HepG2 (cell line): ENCODE data around the gene TNFAIP8L1. TPM values are rescaled to one million over a fixed set of nuclear protein-coding genes. Genes with fewer than 3 reads are reported as not detected.

Experiments
- ARNT ChIP-seq: fragments of 450-650 bp; IDR thresholded peaks from 2 replicates; pipeline ENCODE4 v1.6.1; 2017
- ATF7 ChIP-seq, 2 experiments: fragments of 450-650 bp in 1 of 2; sonication (generic) in 1 of 2; formaldehyde crosslinking in 1 of 2; IDR thresholded peaks; 2 replicates each; pipeline versions ENCODE4 v1.4.0 to v1.6.1; 2016 to 2020; ENCODE audit warnings: antibody characterized with exemption in 1 of 2, mild to moderate bottlenecking in 1 of 2, missing genetic modification reagents in 1 of 2
- BRD4 ChIP-seq: sonication (generic); formaldehyde crosslinking; IDR thresholded peaks from 2 replicates; pipeline ENCODE4 v1.4.0; 2020; ENCODE audit warnings: missing genetic modification reagents
- CREB1 ChIP-seq, 2 experiments: fragments of 450-650 bp in 1 of 2; IDR thresholded peaks; 2 replicates each; pipeline ENCODE4 v1.6.1; 2016 to 2017; ENCODE audit warnings: control low read depth in 1 of 2, mild to moderate bottlenecking in 1 of 2, missing compliant biosample characterization in 1 of 2, missing genetic modification characterization in 1 of 2
- HNRNPK ChIP-seq: fragments of 200-400 bp; formaldehyde crosslinking; IDR thresholded peaks from 2 replicates; pipeline ENCODE4 v1.6.1; 2018; ENCODE audit warnings: low read length, low read depth, moderate library complexity, mild to moderate bottlenecking; ENCODE audit not compliant: poor library complexity, severe bottlenecking
- KMT2A ChIP-seq: sonication (generic); formaldehyde crosslinking; IDR thresholded peaks from 2 replicates; pipeline ENCODE4 v1.4.0; 2020; ENCODE audit warnings: missing genetic modification reagents
- MXI1 ChIP-seq: IDR thresholded peaks from 3 replicates; pipeline ENCODE4 v1.6.1; 2012; ENCODE audit warnings: low read depth, low read length, inconsistent platforms, borderline replicate concordance
- NCOR1 ChIP-seq: fragments of 200-600 bp; sonication (generic); IDR thresholded peaks from 2 replicates; pipeline ENCODE4 v1.7.0; 2017; ENCODE audit warnings: antibody characterized with exemption, low read length, borderline replicate concordance
- NR1H2 ChIP-seq: sonication (generic); formaldehyde crosslinking; IDR thresholded peaks from 2 replicates; pipeline ENCODE4 v1.8.1; 2022; ENCODE audit warnings: low read depth, missing genetic modification reagents, borderline replicate concordance
- NR2F2 ChIP-seq: IDR thresholded peaks from 2 replicates; pipeline ENCODE4 v1.6.1; 2012; ENCODE audit warnings: low read depth, inconsistent platforms, borderline replicate concordance
- SAFB2 ChIP-seq: sonication (generic); formaldehyde crosslinking; IDR thresholded peaks from 2 replicates; pipeline ENCODE4 v1.5.1; 2020; ENCODE audit warnings: missing genetic modification reagents, low read depth, mild to moderate bottlenecking, borderline replicate concordance
- SALL2 ChIP-seq: sonication (generic); formaldehyde crosslinking; IDR thresholded peaks from 2 replicates; pipeline ENCODE4 v1.8.1; 2023; ENCODE audit warnings: mild to moderate bottlenecking, missing genetic modification reagents, inconsistent platforms
- SMAD9 ChIP-seq: sonication (generic); formaldehyde crosslinking; IDR thresholded peaks from 2 replicates; pipeline ENCODE4 v1.5.1; 2020; ENCODE audit warnings: mild to moderate bottlenecking, missing genetic modification reagents
- SP4 ChIP-seq: sonication (generic); formaldehyde crosslinking; IDR thresholded peaks from 2 replicates; pipeline ENCODE4 v1.8.1; 2023; ENCODE audit warnings: mild to moderate bottlenecking, missing genetic modification reagents
- SRF ChIP-seq: IDR thresholded peaks from 2 replicates; pipeline ENCODE4 v1.6.1; 2011; ENCODE audit warnings: mild to moderate bottlenecking, low read depth, low read length, moderate library complexity
- TBX2 ChIP-seq: sonication (generic); formaldehyde crosslinking; IDR thresholded peaks from 2 replicates; pipeline ENCODE4 v1.5.0; 2020; ENCODE audit warnings: missing genetic modification reagents, mild to moderate bottlenecking, borderline replicate concordance
- ZFP1 ChIP-seq: IDR thresholded peaks from 2 replicates; pipeline ENCODE4 v1.6.1; 2016
- ZNF136 ChIP-seq: sonication (generic); formaldehyde crosslinking; IDR thresholded peaks from 2 replicates; pipeline ENCODE4 v1.8.1; 2022; ENCODE audit warnings: low read depth, mild to moderate bottlenecking, moderate library complexity, missing genetic modification reagents
- ZNF292 ChIP-seq: sonication (generic); formaldehyde crosslinking; IDR thresholded peaks from 2 replicates; pipeline ENCODE4 v1.8.1; 2022; ENCODE audit warnings: mild to moderate bottlenecking, low read depth, missing genetic modification reagents, borderline replicate concordance
- ZNF451 ChIP-seq: sonication (generic); formaldehyde crosslinking; IDR thresholded peaks from 2 replicates; pipeline ENCODE4 v1.5.0; 2020; ENCODE audit warnings: mild to moderate bottlenecking, missing genetic modification reagents
- ZNF672 ChIP-seq: sonication (generic); formaldehyde crosslinking; IDR thresholded peaks from 2 replicates; pipeline ENCODE4 v1.8.1; 2022; ENCODE audit warnings: missing genetic modification reagents
- ZNF75D ChIP-seq: sonication (generic); formaldehyde crosslinking; IDR thresholded peaks from 2 replicates; pipeline ENCODE4 v1.8.1; 2023; ENCODE audit warnings: missing genetic modification reagents, mild to moderate bottlenecking, borderline replicate concordance
- polyA plus RNA-seq, 8 experiments: library from polyadenylated mRNA; depleted of rRNA in 3 of 8; stranded (reverse) in 7 of 8; unstranded in 1 of 8; fragments of >200 nt; fragmentation: Illumina TruSeq in 4 of 8; extraction: Trizol in 4 of 8; gene quantifications; 2 replicates each; pipeline versions ENCODE4 v1.2.1 to v1.2.3, GENCODE V29; 2011 to 2016; ENCODE audit warnings: low read depth in 4 of 8, missing spikeins in 1 of 8, mixed read lengths in 1 of 8; ENCODE audit not compliant: insufficient read depth in 1 of 8
- total RNA-seq, 5 experiments: library from RNA; depleted of rRNA; stranded (reverse); fragments of >200 nt; fragmentation: Illumina TruSeq; extraction: Trizol; gene quantifications; 2 replicates each; pipeline ENCODE4 v1.2.3, GENCODE V29; 2016; ENCODE audit warnings: low read depth in 1 of 5
- TF ChIP-seq, protein P1 (sequence below): sonication (generic); formaldehyde crosslinking; IDR thresholded peaks from 2 replicates; pipeline ENCODE4 v1.4.0; 2020; ENCODE audit warnings: missing genetic modification reagents
- TF ChIP-seq, protein P2 (sequence below): IDR thresholded peaks from 2 replicates; pipeline ENCODE4 v1.6.1; 2012; ENCODE audit warnings: inconsistent platforms
- TF ChIP-seq, protein P3 (sequence below): sonication (generic); formaldehyde crosslinking; IDR thresholded peaks from 2 replicates; pipeline ENCODE4 v1.8.1; 2023; ENCODE audit warnings: mild to moderate bottlenecking, moderate library complexity, missing genetic modification reagents
- TF ChIP-seq, protein P4 (sequence below): IDR thresholded peaks from 2 replicates; pipeline ENCODE4 v1.6.1; 2016; ENCODE audit warnings: mild to moderate bottlenecking, missing biosample characterization, missing genetic modification reagents
- TF ChIP-seq, protein P5 (sequence below): IDR thresholded peaks from 2 replicates; pipeline ENCODE4 v1.6.1; 2016; ENCODE audit warnings: missing compliant biosample characterization, missing genetic modification reagents, borderline replicate concordance

TNFAIP8L1 gene
- total and polyA plus RNA-seq, 2 of the 13 experiments (the other 11 are each of a cell fraction or from before 2014, with no cell fraction given): 13.4 to 21.4 TPM

DNA sequence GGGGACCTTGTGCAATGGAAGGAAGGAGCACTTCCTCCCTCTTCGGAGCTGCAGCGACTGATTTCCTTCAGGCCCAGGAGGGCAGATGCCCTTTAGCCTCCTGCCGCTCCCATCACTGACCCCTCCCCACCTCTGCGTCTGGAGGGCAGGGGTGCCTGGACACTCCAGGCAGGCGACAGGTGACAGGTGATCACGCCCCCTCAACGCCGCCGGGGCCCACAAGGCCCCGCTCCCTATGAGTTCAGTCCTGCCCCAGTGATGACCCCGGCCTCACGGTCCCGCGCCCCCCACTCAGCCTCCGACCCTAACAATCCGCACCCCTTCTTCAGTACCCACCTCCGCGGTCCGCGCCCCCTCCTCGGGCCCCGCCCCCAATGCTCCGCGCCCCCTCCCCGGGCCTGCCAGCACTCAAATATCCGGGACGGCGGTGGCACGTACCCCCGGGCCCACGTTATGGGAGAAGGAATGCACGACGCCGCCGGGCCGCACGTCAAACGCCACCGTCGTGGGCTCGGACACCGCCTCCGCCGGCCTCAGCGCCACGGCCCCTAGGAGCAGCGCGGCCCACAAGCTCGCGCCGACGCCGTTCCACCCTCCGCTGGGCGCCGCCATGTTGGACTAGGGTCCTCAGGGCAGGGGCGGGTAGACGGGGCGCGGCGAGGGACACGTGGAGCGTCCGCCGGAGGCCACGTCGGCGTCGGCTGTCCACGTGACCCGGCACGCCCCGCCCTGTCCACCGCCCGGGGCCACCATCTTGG lies 30.6 kb downstream of the TNFAIP8L1 start, which contains the start of gene MYDGF (continued):
- TF ChIP-seq, protein P1, sequence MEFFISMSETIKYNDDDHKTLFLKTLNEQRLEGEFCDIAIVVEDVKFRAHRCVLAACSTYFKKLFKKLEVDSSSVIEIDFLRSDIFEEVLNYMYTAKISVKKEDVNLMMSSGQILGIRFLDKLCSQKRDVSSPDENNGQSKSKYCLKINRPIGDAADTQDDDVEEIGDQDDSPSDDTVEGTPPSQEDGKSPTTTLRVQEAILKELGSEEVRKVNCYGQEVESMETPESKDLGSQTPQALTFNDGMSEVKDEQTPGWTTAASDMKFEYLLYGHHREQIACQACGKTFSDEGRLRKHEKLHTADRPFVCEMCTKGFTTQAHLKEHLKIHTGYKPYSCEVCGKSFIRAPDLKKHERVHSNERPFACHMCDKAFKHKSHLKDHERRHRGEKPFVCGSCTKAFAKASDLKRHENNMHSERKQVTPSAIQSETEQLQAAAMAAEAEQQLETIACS: no peak; the same call in 1 of the 2 replicates
- TF ChIP-seq ZNF75D (CRISPR knock-in tag) (no peak), CREB1 (IDR thresholded peaks at IDR 0.05) (peak; percentile 68), CREB1 (CRISPR knock-in tag; IDR thresholded peaks at IDR 0.05) (no peak), SRF (no peak), ZFP1 (CRISPR knock-in tag) (no peak), SAFB2 (CRISPR knock-in tag) (peak; percentile 45), MXI1 (peak; percentile 97; the same call in 2 of the 3 replicates), ZNF672 (CRISPR knock-in tag) (no peak), SALL2 (CRISPR knock-in tag) (peak; percentile 78; the same call in 1 of the 2 replicates), ATF7 (IDR thresholded peaks at IDR 0.05) (no peak), ATF7 (CRISPR knock-in tag; IDR thresholded peaks at IDR 0.05) (no peak), SMAD9 (CRISPR knock-in tag) (no peak), NR1H2 (no peak), ARNT (no peak), SP4 (peak; percentile 91), KMT2A (CRISPR knock-in tag) (peak; percentile 55; the same call in 1 of the 2 replicates), ZNF136 (no peak), HNRNPK (peak; percentile 21), ZNF451 (CRISPR knock-in tag) (peak; percentile 50; the same call in 1 of the 2 replicates), TBX2 (CRISPR knock-in tag) (peak; percentile 51), BRD4 (CRISPR knock-in tag) (peak; percentile 96), NCOR1 (no peak), NR2F2 (no peak), ZNF292 (CRISPR knock-in tag) (no peak)
- TF ChIP-seq, protein P2, sequence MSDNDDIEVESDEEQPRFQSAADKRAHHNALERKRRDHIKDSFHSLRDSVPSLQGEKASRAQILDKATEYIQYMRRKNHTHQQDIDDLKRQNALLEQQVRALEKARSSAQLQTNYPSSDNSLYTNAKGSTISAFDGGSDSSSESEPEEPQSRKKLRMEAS: peak; percentile 93
- TF ChIP-seq, protein P3, sequence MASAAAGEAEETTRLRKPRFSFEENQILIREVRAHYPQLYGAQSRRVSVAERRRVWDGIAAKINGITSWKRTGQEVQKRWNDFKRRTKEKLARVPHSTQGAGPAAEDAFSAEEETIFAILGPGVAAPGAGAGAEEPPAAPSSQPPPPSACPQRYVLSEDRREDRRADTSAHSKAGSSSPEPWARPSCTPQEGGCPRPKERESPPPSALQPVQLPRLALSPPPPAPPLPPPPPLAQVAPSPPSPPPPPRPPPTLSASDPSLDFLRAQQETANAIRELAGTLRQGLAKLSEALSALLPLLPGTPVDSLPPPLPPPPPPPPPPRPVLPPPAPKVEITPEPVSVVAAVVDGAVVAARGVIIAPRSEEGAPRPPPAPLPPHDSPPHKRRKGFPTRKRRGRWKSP (CRISPR knock-in tag): no peak
- TF ChIP-seq, protein P4, sequence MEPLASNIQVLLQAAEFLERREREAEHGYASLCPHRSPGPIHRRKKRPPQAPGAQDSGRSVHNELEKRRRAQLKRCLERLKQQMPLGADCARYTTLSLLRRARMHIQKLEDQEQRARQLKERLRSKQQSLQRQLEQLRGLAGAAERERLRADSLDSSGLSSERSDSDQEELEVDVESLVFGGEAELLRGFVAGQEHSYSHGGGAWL: peak; percentile 79; the same call in 1 of the 2 replicates
- TF ChIP-seq, protein P5, sequence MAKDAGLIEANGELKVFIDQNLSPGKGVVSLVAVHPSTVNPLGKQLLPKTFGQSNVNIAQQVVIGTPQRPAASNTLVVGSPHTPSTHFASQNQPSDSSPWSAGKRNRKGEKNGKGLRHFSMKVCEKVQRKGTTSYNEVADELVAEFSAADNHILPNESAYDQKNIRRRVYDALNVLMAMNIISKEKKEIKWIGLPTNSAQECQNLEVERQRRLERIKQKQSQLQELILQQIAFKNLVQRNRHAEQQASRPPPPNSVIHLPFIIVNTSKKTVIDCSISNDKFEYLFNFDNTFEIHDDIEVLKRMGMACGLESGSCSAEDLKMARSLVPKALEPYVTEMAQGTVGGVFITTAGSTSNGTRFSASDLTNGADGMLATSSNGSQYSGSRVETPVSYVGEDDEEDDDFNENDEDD (CRISPR knock-in tag): no peak
